SK-N-SH (cell line): ENCODE data around the gene ATP2B2.

Experiments
- CHD2 ChIP-seq: fragments of 150-350 bp; IDR thresholded peaks from 2 replicates; pipeline ENCODE4 v1.6.1; 2018; ENCODE audit warnings: low read length; ENCODE audit not compliant: partially characterized antibody
- CTCF ChIP-seq: fragments of 200-600 bp; sonication (generic); IDR thresholded peaks from 2 replicates; pipeline ENCODE4 v1.6.1; 2017; ENCODE audit warnings: antibody characterized with exemption, mild to moderate bottlenecking, moderate library complexity
- EP300 ChIP-seq, 2 experiments: IDR thresholded peaks; 2 replicates each; pipeline versions ENCODE4 v1.4.0 to v1.6.1; 2012; ENCODE audit warnings: borderline replicate concordance in 1 of 2, low read depth in 1 of 2, low read length in 1 of 2
- EZH2phosphoT487 ChIP-seq: fragments of 200-600 bp; sonication (generic); IDR thresholded peaks from 2 replicates; pipeline ENCODE4 v1.6.1; 2017; ENCODE audit warnings: low read depth, mixed run types, mild to moderate bottlenecking, antibody characterized with exemption, moderate library complexity, borderline replicate concordance
- GABPA ChIP-seq: IDR thresholded peaks from 2 replicates; pipeline ENCODE4 v1.4.0; 2012; ENCODE audit warnings: low read depth, mild to moderate bottlenecking
- GATA2 ChIP-seq: sonication (generic); formaldehyde crosslinking; IDR thresholded peaks from 2 replicates; pipeline ENCODE4 v1.5.0; 2020; ENCODE audit warnings: mild to moderate bottlenecking, missing genetic modification reagents
- IRF3 ChIP-seq: fragments of 150-350 bp; IDR thresholded peaks from 2 replicates; pipeline ENCODE4 v1.6.1; 2016; ENCODE audit warnings: mild to moderate bottlenecking, low read depth, low read length
- MAX ChIP-seq: IDR thresholded peaks from 2 replicates; pipeline ENCODE4 v1.4.0; 2012; ENCODE audit warnings: low read depth
- MEF2A ChIP-seq: IDR thresholded peaks from 2 replicates; pipeline ENCODE4 v1.4.0; 2012; ENCODE audit warnings: low read depth, borderline replicate concordance
- NRF1 ChIP-seq: IDR thresholded peaks from 2 replicates; pipeline ENCODE4 v1.6.1; 2012; ENCODE audit warnings: low read depth, mild to moderate bottlenecking, low read length
- POLR2AphosphoS5 ChIP-seq: IDR thresholded peaks from 2 replicates; pipeline ENCODE4 v1.6.1; 2012; ENCODE audit warnings: low read depth, low read length
- RAD21 ChIP-seq: IDR thresholded peaks from 2 replicates; pipeline ENCODE4 v1.6.1; 2012; ENCODE audit warnings: mild to moderate bottlenecking, low read length
- REST ChIP-seq: IDR thresholded peaks from 2 replicates; pipeline ENCODE4 v1.6.1; 2012; ENCODE audit warnings: mild to moderate bottlenecking, low read depth, low read length, moderate library complexity
- USF1 ChIP-seq: IDR thresholded peaks from 2 replicates; pipeline ENCODE4 v1.4.0; 2012; ENCODE audit warnings: low read depth, borderline replicate concordance

- no peak for TF ChIP-seq CTCF
- no peak for TF ChIP-seq POLR2AphosphoS5
- no peak for TF ChIP-seq EP300 (IDR thresholded peaks at IDR 0.05; ENCODE audit: borderline replicate concordance in 1 of 2, low read depth in 1 of 2, low read length in 1 of 2)
- no peak for TF ChIP-seq EZH2phosphoT487
- TF ChIP-seq NRF1 = no peak
- no peak for TF ChIP-seq CHD2
- TF ChIP-seq MEF2A = no peak
- TF ChIP-seq GATA2 (CRISPR knock-in tag) = no peak
- TF ChIP-seq RAD21 = no peak
- TF ChIP-seq MAX = no peak
- TF ChIP-seq USF1 = no peak
- no peak for TF ChIP-seq IRF3
- TF ChIP-seq GABPA = no peak
- TF ChIP-seq REST = no peak
These were observed 31.1 kb downstream of the ATP2B2 start for GRCh38 chr3:10474275-10474646.
